T follicular helper cell (primary cell): ENCODE data around the gene MBLAC2.

ENCODE experiments used
- DNase-seq: peaks from one replicate; pipeline ENCODE4 v3.0.0-alpha.2; 2020; ENCODE audit warnings: low read depth
- total RNA-seq, 2 experiments: gene quantifications; one replicate each; lab custom pipeline; 2026; lab: John Stamatoyannopoulos, UW

MBLAC2 gene
- total RNA-seq: 4.9 to 8.6 reads per million in 2 experiments

GRCh38 chr5:90474235-90475107 is at the start of gene MBLAC2, which contains the start of gene POLR3G:
MBLAC2 (minus strand) TSS chr5:90474771; CDS start chr5:90474292, 479 bp downstream.
POLR3G (plus strand) TSS chr5:90474864; CDS start chr5:90485568, 10,704 bp downstream.
- DNase-seq: peak; percentile 90

DNA sequence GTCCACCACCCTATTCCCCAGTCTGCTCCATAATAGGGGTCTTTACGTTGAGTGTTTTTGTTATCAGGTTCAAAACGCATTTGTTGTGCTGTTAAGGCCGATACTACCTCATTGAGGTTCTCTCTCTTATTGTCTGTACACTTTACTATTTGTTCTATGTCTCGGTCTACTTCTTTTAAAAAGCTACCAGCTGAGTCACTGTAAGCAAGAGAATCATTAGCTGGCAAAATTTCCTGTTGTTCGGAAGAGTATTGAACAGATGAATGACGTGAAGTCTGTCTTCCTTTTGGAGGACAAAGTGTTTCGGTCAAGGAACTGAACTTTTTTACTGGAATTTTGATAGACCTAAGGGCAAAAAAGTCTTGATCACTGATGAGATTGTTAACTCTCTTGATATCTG is 44.5 kb upstream of the MBLAC2 start:
- DNase-seq: no peak

DNA sequence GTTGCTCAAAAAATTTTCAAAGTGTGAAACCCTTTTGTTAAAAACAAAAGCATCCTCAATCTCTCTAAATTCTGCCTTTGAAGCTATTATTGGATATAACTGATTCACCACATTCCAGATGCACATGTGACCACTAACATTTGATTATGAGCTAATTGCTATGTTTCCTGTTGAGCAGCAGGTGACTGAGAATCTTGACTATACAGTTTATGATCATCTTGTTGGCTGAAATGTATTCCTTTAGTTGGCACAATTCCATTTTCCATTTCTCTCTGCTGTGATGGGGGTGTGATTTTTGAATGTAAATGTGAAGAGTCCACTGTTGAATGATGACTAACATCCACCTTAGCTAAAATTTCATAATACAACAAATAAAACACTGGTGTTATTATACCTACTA is 44.1 kb upstream of the MBLAC2 start:
- no peak for DNase-seq

- DNase-seq: no peak
Observed at GRCh38 chr5:90514520-90514919, 39.9 kb upstream of the MBLAC2 start.

DNA sequence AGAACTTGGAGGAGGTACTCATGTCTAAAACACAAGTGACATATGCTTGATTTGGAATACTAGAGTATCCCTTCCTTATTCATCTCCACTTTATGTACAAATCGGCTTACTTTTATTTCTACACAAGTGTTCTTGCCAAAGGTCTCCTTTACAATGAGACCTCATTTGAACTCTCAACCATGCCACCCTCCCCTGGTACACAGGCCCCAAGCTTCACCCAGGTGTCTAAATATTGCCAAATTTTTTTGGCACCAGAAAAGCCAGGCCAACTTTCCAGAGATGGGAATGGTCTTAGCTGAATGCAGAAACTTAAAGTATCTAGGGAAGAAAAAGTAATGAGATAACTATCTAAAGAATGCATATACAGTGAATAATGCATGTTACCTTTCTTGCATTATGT is 35.9 kb upstream of the MBLAC2 start:
- no peak for DNase-seq

GRCh38 chr5:90506221-90506620 is 31.6 kb upstream of the MBLAC2 start:
- DNase-seq: no peak

- DNase-seq: no peak
Observed at GRCh38 chr5:90504743-90505142, 30.2 kb upstream of the MBLAC2 start.

- no peak for DNase-seq
Observed at GRCh38 chr5:90503596-90503995, 29.0 kb upstream of the MBLAC2 start.

DNA sequence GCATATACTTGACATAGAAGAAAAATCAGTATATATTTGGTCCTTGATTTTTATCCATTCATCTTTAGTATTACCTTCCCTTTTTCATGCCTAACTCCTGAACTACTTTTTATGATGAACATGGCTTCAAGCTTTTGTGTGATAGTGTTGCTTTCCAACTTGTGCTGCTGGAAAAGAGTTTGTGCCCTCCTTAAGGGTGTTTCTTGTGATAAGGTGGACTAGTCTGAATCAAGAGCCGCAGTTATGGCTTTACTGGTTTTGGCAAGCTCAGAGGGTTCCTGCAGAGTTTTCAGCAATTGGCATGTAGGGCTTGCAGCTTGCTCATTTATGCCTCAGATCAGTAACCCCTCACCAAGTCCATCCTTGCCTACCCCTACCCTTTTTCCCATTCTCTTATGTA is 20.6 kb upstream of the MBLAC2 start:
- no peak for DNase-seq

DNA sequence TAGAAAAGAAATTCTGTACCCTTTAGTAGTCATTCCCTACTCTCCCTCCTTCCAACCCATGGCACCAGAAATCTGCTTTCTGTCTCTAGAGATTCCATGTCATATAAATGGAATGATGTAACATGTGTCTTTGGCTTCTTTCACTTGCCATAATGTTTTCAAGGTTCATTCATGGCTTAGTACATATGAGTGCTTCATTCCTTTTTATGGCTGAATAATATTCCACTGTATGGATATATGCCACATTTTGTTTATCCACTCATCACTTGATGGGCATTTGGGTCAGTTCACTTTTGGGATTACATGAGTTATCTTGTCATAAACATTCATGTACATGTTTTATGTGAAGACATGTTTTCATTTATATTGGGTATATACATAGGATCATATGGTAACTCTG is 19.5 kb upstream of the MBLAC2 start:
- no peak for DNase-seq

- DNase-seq: no peak
Observed at GRCh38 chr5:90488791-90489190, 14.2 kb upstream of the MBLAC2 start.

- no peak for DNase-seq
Observed at GRCh38 chr5:90484540-90484939, 10.0 kb upstream of the MBLAC2 start.

DNA sequence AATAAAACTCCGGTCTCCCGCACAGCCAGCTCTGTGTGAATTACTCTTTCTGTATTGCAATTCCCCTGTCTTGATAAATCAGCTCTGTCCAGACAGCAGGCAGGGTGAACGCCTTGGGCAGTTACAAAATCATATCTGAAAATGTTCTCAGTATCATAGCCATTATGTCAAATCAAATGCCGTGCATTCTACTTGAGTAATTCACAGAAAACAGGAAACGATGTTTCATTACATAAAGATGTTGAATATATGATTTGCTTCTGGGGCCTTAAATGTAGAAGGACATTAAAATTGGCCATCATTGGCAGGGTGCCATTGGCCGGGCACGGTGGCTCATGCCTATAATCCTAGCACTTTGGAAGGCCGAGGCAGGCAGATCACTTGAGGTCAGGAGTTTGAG is 8.6 kb upstream of the MBLAC2 start:
- DNase-seq: no peak

GRCh38 chr5:90480699-90481098 is 6.1 kb upstream of the MBLAC2 start:
- DNase-seq: no peak

DNA sequence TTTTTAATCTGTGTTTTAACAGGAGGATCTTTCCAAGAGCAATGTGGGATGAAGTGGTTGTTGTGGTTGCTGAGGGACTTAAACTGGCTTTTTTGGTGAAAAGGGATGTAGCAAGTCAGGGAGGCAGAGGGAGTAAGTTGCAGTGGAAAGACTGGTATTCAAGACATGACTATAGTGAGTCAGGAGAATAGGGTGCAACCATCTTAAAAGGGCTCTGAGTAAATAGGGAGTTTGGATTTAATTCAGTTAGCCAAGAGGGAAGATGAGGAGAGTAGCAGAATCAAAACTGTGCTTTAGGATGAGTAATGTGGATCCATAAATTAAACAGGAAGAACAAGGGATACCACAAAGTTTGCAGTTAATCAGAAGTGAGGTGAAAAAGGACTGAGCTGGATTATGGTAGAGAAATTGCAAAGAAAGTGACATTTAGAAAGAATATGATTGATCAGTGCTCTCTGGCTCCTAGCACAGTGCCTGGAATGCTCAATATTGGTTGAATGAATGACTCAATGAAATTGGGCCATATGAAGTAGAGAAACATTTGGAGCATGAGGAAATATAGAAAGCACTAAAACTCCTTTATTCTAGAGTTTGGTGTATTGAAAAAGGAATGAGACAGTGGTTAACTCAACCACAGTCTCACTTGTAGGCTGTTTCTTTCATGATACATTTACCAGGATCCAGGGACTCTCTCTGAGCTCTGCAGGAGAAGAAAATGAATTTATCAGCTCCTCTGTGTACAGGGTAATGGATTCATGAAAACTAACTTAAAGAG is 5.2 kb upstream of the MBLAC2 start:
- no peak for DNase-seq

GRCh38 chr5:90477621-90478215 is 3.1 kb upstream of the MBLAC2 start:
- DNase-seq: no peak

DNA sequence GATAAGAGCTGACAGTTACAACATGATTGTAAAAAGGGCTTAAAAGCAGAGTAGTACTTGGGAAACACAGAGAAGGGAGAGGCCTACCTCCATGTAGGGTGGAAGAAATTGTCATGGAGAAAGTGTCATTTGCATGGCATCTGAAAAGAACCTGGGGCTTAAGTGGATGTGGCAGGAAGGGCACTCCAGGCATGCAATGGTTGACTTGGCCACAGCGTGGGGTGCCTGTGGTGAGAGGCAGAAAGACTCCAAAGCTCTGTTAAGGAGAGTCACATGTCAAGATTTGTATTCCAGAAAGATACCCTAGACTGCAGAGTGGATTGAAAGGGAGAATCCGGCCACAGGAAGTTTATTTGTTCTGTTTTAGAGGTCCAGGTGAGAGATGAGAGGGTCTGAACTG is 2.5 kb upstream of the MBLAC2 start:
- no peak for DNase-seq

DNA sequence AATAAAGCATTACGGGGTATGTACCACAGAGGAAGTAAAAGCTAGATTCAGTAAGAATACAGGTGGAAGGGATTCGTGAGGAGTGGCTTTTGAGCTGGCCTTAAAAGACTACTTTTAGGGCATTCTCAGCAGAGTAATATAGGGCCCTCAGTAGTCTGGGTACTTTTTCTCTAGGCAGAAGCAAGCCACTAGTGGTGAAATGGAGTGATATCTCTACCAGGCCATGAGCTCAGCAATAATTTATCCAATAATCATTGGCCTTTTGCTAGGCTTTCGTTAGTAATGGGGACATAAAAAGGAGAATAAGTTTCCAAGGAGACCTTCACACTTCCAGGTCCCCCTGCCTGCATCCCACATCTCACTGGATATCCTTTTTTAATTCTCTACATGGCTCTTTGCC is 1.8 kb upstream of the MBLAC2 start:
- no peak for DNase-seq

DNA sequence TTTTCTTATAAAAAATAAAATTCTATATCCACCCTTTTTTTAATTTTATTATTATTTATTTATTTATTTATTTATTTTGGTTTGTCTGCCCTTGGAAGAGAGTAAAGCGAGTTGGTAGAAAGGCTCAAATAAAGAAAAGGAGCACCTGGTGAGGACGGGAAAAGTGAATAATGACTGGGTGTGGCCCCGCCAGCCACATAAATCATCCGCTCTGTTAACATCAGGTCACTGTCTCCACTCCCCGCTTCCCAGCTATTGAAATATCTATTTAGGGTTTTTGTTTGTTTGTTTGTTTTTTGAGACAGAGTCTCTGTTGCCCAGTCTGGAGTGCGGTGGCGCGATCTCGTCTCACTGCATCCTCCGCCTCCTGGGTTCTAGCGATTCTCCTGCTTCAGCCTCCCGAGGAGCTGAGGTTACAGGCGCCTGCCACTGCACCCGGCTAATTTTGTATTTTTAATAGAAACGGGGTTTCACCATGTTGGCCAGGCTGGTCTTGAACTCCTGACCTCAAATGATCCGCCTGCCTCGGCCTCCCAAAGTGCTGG is 937 bp upstream of the MBLAC2 start:
- DNase-seq: no peak

DNA sequence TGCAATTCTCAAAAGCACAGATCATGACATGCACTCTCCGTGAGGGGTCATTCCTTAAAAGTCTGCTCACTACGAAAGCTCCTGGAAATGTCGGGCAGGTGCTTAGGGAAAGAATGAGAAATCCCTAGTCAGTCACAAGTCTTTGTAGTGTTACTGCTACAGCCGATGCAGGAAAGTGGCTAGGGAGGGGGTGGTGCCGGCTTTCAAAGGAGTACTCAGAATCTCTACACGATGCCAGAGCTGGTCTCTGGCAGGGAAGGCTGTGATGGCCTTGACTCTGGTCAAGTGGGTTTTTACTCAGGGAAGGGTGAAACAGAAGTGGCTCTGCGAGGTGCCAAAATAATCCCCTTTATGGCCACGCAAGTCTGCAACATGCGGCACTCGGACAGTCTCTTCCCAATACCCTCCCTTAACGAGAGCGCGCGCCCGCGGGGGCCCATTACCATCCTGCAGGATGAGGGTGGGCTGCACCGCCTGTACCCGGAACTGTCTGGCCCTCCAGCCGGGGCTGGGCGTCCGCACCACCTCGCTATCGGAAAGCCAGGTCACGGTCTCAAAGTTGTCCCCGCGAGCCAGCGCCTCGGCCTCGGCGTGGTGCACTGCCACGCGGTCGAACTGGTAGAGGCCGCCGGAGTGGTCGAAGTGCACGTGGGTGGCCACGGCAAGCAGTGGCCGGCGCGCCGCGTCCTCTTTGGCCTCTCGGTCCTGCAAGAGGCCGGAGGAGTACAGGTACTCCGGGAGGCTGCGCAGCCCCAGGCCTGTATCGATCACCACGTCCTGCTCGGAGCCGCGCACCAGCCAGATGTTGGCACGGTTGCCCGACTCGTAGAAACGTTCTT is 956 bp downstream of the MBLAC2 start:
- DNase-seq: peak; percentile 0

- no peak for DNase-seq
Observed at GRCh38 chr5:90472783-90473395, 1.7 kb downstream of the MBLAC2 start.
